ENCODE results near the gene AOC2.
"Not testable (repeated sequence)": the region's sequence is repeated elsewhere in the genome, so short reads cannot be mapped to it uniquely, and the experiment has no call there.

- not testable (repeated sequence) for TF ChIP-seq CTCF (conservative IDR thresholded peaks at IDR 0.05; ENCODE audit: low read depth, low read length); EZH2 (IDR thresholded peaks at IDR 0.05; ENCODE audit: low read length, unreplicated experiment)
These were observed 23.4 kb downstream of the AOC2 start for GRCh38 chr17:42867694-42868261.
